Activated CD4-positive, alpha-beta T cell treated with anti-CD3 and anti-CD28 coated beads, Interleukin-2, amount 50 U/mL, for 24 hours (primary cell): Measurements from ENCODE around the gene C17orf100.
"Not testable (repeated sequence)": the region's sequence is repeated elsewhere in the genome, so short reads cannot be mapped to it uniquely, and the experiment has no call there.

Source experiments
- DNase-seq, 2 donors: peaks; one replicate each; pipeline ENCODE4 v3.0.0-alpha.2; 2020; ENCODE audit warnings: low read depth in 1 of 2, low spot score in 1 of 2

C17orf100 gene

GRCh38 chr17:6640536-6641246 lies 10.9 kb upstream of the C17orf100 start, which contains the start of the genes KIAA0753 and TXNDC17:
Gene KIAA0753 (minus strand): TSS chr17:6640711. CDS start chr17:6635103, 5,608 bp downstream.
Gene TXNDC17 (plus strand): TSS chr17:6641060. CDS start chr17:6641083, 23 bp downstream.
- DNase-seq: peak; percentile 82 to 89

GRCh38 chr17:6641247-6641863 lies 10.2 kb upstream of the C17orf100 start:
- no peak for DNase-seq

GRCh38 chr17:6642592-6642991 lies 9.0 kb upstream of the C17orf100 start:
- no peak for DNase-seq

- no peak for DNase-seq
Observed at GRCh38 chr17:6643451-6644125, 8.0 kb upstream of the C17orf100 start.

GRCh38 chr17:6648181-6648580 lies 3.4 kb upstream of the C17orf100 start:
- no peak for DNase-seq

- DNase-seq: peak in 1 of 2 donors; percentile 18
Observed at GRCh38 chr17:6651919-6652452, 424 bp downstream of the C17orf100 start.

- DNase-seq: no peak
Observed at GRCh38 chr17:6654841-6655731, 3.5 kb downstream of the C17orf100 start.

GRCh38 chr17:6655732-6656361 lies 4.3 kb downstream of the C17orf100 start:
- DNase-seq: not testable (repeated sequence)

- DNase-seq: peak; percentile 24 to 44
Observed at GRCh38 chr17:6656797-6657632, 5.5 kb downstream of the C17orf100 start.

GRCh38 chr17:6657633-6658287 lies 6.2 kb downstream of the C17orf100 start:
- no peak for DNase-seq

- DNase-seq: not testable (repeated sequence)
Observed at GRCh38 chr17:6658411-6658810, 6.8 kb downstream of the C17orf100 start.

- no peak for DNase-seq
Observed at GRCh38 chr17:6660101-6660500, 8.5 kb downstream of the C17orf100 start.

GRCh38 chr17:6660805-6661463 lies 9.4 kb downstream of the C17orf100 start:
- no peak for DNase-seq

- no peak for DNase-seq
Observed at GRCh38 chr17:6661464-6661848, 9.9 kb downstream of the C17orf100 start.

- DNase-seq: not testable (repeated sequence)
Observed at GRCh38 chr17:6663200-6663599, 11.6 kb downstream of the C17orf100 start.

GRCh38 chr17:6666077-6666521 lies 14.5 kb downstream of the C17orf100 start:
- peak in 1 of 2 donors; percentile 32 for DNase-seq

GRCh38 chr17:6666557-6666956 lies 15.0 kb downstream of the C17orf100 start:
- no peak for DNase-seq

- DNase-seq: no peak
Observed at GRCh38 chr17:6667516-6667915, 16.0 kb downstream of the C17orf100 start.
